ENCODE results near the gene STON2.

DNA sequence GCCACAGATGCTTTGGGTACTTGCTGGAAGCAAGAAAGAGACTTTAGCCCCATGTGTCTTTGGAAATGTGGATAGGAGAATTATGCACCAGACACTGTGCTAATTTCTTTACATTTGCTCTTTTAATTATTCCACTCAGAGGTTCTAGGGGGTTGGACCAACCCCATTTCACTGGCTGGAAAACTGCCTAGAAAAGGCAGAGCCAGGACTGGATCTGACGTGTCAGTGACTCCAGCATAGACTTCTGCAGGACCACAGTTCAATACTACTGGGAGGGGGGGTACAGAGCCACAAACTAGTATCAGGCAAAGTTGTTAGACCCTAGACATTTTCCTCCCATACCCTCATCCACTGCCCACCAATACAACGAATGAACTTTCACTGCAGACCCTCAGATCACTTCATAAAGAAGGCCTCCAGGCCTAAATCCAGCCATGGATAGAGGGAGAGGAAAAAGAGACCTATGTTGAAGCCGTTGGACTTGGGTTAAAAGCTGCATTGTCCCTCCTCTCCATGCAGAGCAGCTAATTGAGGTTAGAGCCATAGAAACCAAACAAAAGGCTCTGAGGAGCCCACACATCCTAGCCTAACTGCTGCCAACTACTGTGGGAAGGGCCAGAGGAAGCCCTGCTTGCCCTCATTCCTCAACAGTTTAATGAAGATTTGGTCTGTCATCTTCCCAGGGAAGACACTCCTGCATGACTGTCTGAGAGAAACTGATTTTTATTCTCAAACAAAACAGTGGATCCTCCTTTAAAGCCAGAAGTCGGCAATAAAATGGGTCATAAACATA is 68.7 kb downstream of the STON2 start:
- TF ChIP-seq POLR2AphosphoS5 (IDR thresholded peaks at IDR 0.05; ENCODE audit: low read depth, low read length): no peak
- TF ChIP-seq POLR2A (IDR thresholded peaks at IDR 0.05; ENCODE audit: low read depth, low read length): no peak

Measured in GM12892 (cell line).